Lower leg skin (tissue), 3 donors: ENCODE measurements around the gene TMC7.

Experiments
- CTCF ChIP-seq, 3 donors: fragments of 450-650 bp; IDR thresholded peaks; one replicate each; pipeline ENCODE4 v1.5.1; 2016; ENCODE audit warnings: antibody characterized with exemption in 3 of 3, mild to moderate bottlenecking in 3 of 3, moderate library complexity in 2 of 3
- POLR2A ChIP-seq, 2 donors: fragments of 450-650 bp; IDR thresholded peaks; one replicate each; pipeline ENCODE4 v1.6.1; 2016 to 2017; ENCODE audit warnings: antibody characterized with exemption in 2 of 2, mild to moderate bottlenecking in 1 of 2, moderate library complexity in 1 of 2

DNA sequence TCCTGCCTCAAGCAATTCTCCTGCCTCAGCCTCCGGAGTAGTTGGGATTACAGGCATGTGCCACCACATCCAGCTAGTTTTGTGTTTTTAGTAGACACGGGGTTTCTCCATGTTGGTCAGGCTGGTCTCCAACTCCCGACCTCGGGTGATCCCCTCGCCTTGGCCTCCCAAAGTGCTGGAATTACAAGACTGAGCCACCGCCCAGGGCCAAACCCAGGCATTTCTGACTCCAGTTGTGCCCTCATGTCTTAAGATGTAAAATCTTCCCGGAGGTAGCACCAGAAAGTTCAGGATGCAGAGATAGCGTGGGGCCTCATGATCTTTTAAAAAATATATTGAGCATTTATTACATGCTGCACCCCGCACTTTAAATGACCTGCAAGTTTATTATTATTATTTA, 44.7 kb upstream of the TMC7 start:
- TF ChIP-seq CTCF (IDR thresholded peaks at IDR 0.05): no peak
- no peak for TF ChIP-seq POLR2A (IDR thresholded peaks at IDR 0.05)
